Hindlimb muscle (tissue), 1 donor: ENCODE measurements around the gene CLRN1. TPM values are rescaled to one million over a fixed set of nuclear protein-coding genes. Genes with fewer than 3 reads are reported as not detected.

Source experiments
- DNase-seq: peaks from one replicate; pipeline ENCODE4 v3.0.0-alpha.2; 2013
- polyA plus RNA-seq: library from polyadenylated mRNA; unstranded; fragments of 120-200 nt; gene quantifications from one replicate; pipeline ENCODE4 v1.2.1, GENCODE V29; 2013; ENCODE audit not compliant: insufficient read length

The CLRN1 gene
- polyA plus RNA-seq, 1 donor = 0.19 TPM

GRCh38 chr3:150975086-150975991 is 2.8 kb upstream of the CLRN1 start:
- DNase-seq = no peak

- no peak for DNase-seq
Observed at GRCh38 chr3:150970665-150971324, 1.7 kb downstream of the CLRN1 start.

GRCh38 chr3:150968341-150969035 is 4.0 kb downstream of the CLRN1 start:
- no peak for DNase-seq

GRCh38 chr3:150965436-150965835 is 7.1 kb downstream of the CLRN1 start:
- no peak for DNase-seq

GRCh38 chr3:150961949-150962348 is 10.6 kb downstream of the CLRN1 start:
- DNase-seq = no peak

GRCh38 chr3:150960708-150961684 is 11.5 kb downstream of the CLRN1 start:
- DNase-seq = no peak

- DNase-seq = no peak
Observed at GRCh38 chr3:150958683-150959082, 13.8 kb downstream of the CLRN1 start.

GRCh38 chr3:150956376-150956775 is 16.2 kb downstream of the CLRN1 start:
- no peak for DNase-seq

- DNase-seq = no peak
Observed at GRCh38 chr3:150951923-150952322, 20.6 kb downstream of the CLRN1 start.

- no peak for DNase-seq
Observed at GRCh38 chr3:150945226-150946032, 27.1 kb downstream of the CLRN1 start.

- DNase-seq = no peak
Observed at GRCh38 chr3:150942221-150942620, 30.3 kb downstream of the CLRN1 start.

- DNase-seq = no peak
Observed at GRCh38 chr3:150936693-150937092, 35.8 kb downstream of the CLRN1 start.

GRCh38 chr3:150933473-150933995 is 39.0 kb downstream of the CLRN1 start:
- no peak for DNase-seq

GRCh38 chr3:150931745-150932144 is 40.8 kb downstream of the CLRN1 start:
- no peak for DNase-seq

- no peak for DNase-seq
Observed at GRCh38 chr3:150930839-150931238, 41.7 kb downstream of the CLRN1 start.

- DNase-seq = no peak
Observed at GRCh38 chr3:150928234-150928633, 44.3 kb downstream of the CLRN1 start.

- no peak for DNase-seq
Observed at GRCh38 chr3:150926328-150926727, 46.2 kb downstream of the CLRN1 start.

- DNase-seq = no peak
Observed at GRCh38 chr3:150925751-150926201, 46.8 kb downstream of the CLRN1 start.

GRCh38 chr3:150922611-150923010 is 49.9 kb downstream of the CLRN1 start:
- no peak for DNase-seq

- DNase-seq = no peak
Observed at GRCh38 chr3:150921209-150921608, 51.3 kb downstream of the CLRN1 start.

GRCh38 chr3:150920236-150920635 is 52.3 kb downstream of the CLRN1 start:
- DNase-seq = no peak
